ENCODE data around the gene RGPD5. TPM values are rescaled to one million over a fixed set of nuclear protein-coding genes. Genes with fewer than 3 reads are reported as not detected.

RGPD5 gene
- total RNA-seq = 21.7 and 28.0 TPM in 2 replicates

DNA sequence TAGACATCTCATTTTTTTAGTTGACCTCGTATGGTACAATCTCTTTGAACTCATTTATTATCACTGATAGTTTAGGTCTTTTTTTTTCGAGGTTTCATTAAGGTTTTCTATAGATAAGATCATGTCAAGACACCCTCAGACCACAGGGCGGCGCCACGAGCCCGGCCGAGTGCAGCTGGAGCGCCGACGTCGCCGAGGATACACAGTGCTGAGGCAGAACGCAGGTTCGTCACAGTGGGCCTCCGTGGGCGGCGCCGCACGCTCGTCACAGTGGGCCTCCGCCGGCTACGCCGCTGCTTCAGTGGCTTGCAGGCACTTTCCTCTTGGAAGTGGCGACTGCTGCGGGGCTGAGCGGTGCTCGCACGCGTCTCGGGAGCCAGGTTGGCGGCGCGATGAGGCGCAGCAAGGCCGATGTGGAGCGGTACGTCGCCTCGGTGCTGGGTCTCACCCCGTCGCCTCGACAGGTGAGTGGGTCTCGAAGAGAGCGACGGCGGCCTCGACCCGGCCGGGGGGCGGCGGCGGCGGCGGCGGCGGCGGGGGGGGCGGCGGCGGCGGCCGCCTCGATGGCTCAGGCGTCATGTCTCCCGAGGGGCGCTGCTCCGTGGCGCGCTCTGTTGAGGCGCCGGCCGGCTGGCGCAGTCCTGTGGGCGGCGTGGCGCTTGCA lies at the start of gene RGPD5:
RGPD5 (plus strand) TSS at position 232 of the 664 bp plus-strand sequence; CDS start at position 393, 161 bp downstream.

DNA sequence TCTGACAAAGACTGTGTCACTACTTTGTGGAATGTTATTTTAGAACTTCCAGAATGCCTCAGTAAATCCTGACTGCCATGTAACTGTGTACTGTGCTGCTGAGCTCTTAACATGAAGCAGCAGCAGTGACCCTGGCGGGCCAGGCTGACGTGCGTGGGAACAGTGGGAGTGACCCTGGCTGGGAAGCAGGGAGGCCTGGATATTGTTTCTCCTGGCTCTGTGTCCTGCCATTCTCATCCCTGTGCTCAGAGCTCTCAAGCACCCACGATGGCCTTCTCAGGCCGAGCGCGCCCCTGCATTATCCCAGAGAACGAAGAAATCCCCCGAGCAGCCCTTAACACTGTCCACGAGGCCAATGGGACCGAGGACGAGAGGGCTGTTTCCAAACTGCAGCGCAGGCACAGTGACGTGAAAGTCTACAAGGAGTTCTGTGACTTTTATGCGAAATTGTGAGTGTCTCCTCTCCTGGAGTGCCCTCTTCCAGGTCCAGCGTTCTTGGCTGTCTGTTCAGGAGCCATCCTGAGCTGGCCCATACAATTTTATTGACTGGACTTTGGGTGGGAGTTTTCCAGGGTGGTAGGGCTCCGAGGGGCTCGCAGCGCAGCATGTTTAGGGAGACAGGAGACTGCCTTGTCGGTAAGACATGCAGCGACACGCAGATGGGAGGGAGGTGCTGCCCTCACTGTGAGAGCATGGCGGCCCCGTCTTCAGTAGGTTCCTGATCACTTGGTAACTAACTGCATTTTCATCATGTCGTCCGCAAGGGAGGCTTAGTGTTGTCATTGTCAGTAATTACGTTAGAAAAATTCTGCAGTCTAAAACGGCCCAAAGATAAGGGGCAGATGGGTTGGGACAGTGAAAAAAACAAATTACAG lies 104.6 kb downstream of the RGPD5 start, which contains the start of gene LIMS3:
LIMS3 (plus strand) TSS at position 227 of the 875 bp plus-strand sequence; CDS start at position 268, 41 bp downstream.

Other genes starting within 250 kb of the RGPD5 start
- gene SEPTIN10, start 180.3 kb upstream of the RGPD5 start, total RNA-seq = 76.2 and 94.4 TPM in 2 replicates
- 81.3 and 97.8 TPM in 2 replicates for gene SOWAHC, start 179.9 kb upstream of the RGPD5 start, total RNA-seq
- 3.1 TPM in 1 of 2 replicates, not detected in the other for gene LIMS3, start 104.4 kb downstream of the RGPD5 start, total RNA-seq